Gastroesophageal sphincter (tissue), 3 donors: ENCODE measurements around the gene LYRM7.

Experiments
- CTCF ChIP-seq, 4 experiments: fragments of 200-600 bp in 2 of 4; fragments of 450-650 bp in 2 of 4; sonication (generic) in 1 of 4; IDR thresholded peaks; one replicate each; pipeline ENCODE4 v1.5.1; 2017 to 2019; ENCODE audit warnings: antibody characterized with exemption in 4 of 4, mild to moderate bottlenecking in 2 of 4, moderate library complexity in 2 of 4
- EP300 ChIP-seq: sonication (generic); formaldehyde crosslinking; IDR thresholded peaks from one replicate; pipeline ENCODE4 v1.6.1; 2017; ENCODE audit warnings: antibody characterized with exemption, mild to moderate bottlenecking

GRCh38 chr5:131198625-131199024 is 27.9 kb downstream of the LYRM7 start:
- no peak for TF ChIP-seq CTCF (IDR thresholded peaks at IDR 0.05)
- TF ChIP-seq EP300 = no peak
